Neural progenitor cell (in vitro differentiated cells): ENCODE data around the gene FBXL17.

ENCODE experiments used
- EZH2 ChIP-seq: fragments of 200-600 bp; sonication (generic); IDR thresholded peaks from 2 replicates; pipeline ENCODE4 v1.6.1; 2017; ENCODE audit warnings: antibody characterized with exemption, mild to moderate bottlenecking, moderate library complexity
- EZH2phosphoT487 ChIP-seq: fragments of 200-600 bp; sonication (generic); IDR thresholded peaks from 2 replicates; pipeline ENCODE4 v1.6.1; 2017; ENCODE audit warnings: antibody characterized with exemption
- TF ChIP-seq, protein P1 (sequence below): fragments of 200-600 bp; sonication (generic); IDR thresholded peaks from 2 replicates; pipeline ENCODE4 v1.5.1; 2017; ENCODE audit warnings: antibody characterized with exemption, mild to moderate bottlenecking

DNA sequence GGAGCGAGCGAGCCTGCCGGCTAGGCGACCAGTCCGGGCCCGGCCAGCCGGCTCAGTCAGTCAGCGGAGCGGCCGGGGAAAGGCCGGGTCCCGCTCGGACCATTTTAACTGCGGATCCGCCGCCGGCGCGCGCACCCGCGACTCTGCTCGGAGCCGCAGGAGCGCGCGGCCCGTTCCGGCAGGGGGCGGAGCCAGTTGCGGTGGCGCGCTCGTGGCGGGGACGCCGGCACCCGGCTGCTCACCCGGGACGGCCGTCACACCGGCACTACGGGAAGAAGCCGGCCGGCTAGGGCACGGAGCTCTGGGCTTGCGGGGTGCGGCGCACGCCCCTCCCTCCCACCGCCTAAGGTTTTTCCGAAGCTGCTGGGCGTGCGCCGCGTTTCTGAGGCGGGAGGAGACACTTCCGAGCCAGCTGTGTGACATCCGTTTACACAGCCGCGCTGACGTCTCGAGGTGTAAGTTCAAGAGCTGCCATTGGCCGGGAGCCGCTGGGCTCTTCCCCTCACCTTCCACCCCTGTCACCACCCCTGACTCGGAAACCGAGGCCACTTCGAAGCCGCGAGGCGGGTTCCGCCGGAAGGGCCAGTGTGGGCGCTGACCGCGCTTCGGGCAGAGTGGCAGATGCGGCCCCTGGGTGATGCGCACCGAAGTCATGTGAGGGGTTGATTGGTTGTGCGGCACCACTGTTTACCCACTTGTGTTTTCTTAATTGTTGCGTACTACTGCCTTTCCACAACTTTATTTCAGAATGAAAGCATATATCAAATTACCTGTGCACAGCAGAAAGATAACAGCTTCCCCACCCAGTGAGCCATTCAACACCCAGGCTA lies at the start of gene FBXL17:
- TF ChIP-seq, protein P1, sequence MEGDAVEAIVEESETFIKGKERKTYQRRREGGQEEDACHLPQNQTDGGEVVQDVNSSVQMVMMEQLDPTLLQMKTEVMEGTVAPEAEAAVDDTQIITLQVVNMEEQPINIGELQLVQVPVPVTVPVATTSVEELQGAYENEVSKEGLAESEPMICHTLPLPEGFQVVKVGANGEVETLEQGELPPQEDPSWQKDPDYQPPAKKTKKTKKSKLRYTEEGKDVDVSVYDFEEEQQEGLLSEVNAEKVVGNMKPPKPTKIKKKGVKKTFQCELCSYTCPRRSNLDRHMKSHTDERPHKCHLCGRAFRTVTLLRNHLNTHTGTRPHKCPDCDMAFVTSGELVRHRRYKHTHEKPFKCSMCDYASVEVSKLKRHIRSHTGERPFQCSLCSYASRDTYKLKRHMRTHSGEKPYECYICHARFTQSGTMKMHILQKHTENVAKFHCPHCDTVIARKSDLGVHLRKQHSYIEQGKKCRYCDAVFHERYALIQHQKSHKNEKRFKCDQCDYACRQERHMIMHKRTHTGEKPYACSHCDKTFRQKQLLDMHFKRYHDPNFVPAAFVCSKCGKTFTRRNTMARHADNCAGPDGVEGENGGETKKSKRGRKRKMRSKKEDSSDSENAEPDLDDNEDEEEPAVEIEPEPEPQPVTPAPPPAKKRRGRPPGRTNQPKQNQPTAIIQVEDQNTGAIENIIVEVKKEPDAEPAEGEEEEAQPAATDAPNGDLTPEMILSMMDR, result no peak
- TF ChIP-seq EZH2phosphoT487 (no peak), EZH2 (no peak)
